Sigmoid colon (tissue), 7 donors: Measurements from ENCODE around the gene PRIMA1. TPM values are rescaled to one million over a fixed set of nuclear protein-coding genes. Genes with fewer than 3 reads are reported as not detected.

Experiments
- DNase-seq: peaks from one replicate; pipeline ENCODE4 v3.0.0-alpha.2; 2019
- H3K27ac ChIP-seq, 4 donors: fragments of 200-600 bp; sonication (generic); one replicate each; pipeline ENCODE4 v1.5.1; 2016 to 2019; ENCODE audit warnings: mild to moderate bottlenecking in 1 of 4
- H3K27me3 ChIP-seq, 3 donors: fragments of 200-600 bp; sonication (generic); one replicate each; pipeline ENCODE4 v1.5.1; 2019; ENCODE audit warnings: mild to moderate bottlenecking in 1 of 3
- H3K36me3 ChIP-seq, 4 donors: fragments of 200-600 bp; sonication (generic); one replicate each; pipeline ENCODE4 v1.5.1; 2016 to 2019
- H3K4me1 ChIP-seq, 4 donors: fragments of 200-600 bp; sonication (generic); one replicate each; pipeline ENCODE4 v1.5.1; 2017 to 2019
- H3K4me3 ChIP-seq, 4 donors: fragments of 200-600 bp; sonication (generic); one replicate each; pipeline ENCODE4 v1.5.1; 2017 to 2019; ENCODE audit warnings: mild to moderate bottlenecking in 2 of 4, moderate library complexity in 1 of 4
- H3K9me3 ChIP-seq, 4 donors: fragments of 200-600 bp in 3 of 4; sonication (generic) in 3 of 4; one replicate each; pipeline versions ENCODE4 v1.5.1 to v1.6.1; 2013 to 2019
- EP300 ChIP-seq, 4 donors: sonication (generic); formaldehyde crosslinking; IDR thresholded peaks; one replicate each; pipeline ENCODE4 v1.6.1; 2017; ENCODE audit warnings: antibody characterized with exemption in 4 of 4
- POLR2A ChIP-seq, 2 donors: fragments of 450-650 bp; IDR thresholded peaks; one replicate each; pipeline ENCODE4 v1.6.1; 2016; ENCODE audit warnings: antibody characterized with exemption in 2 of 2, mild to moderate bottlenecking in 2 of 2, moderate library complexity in 2 of 2
- POLR2AphosphoS5 ChIP-seq, 4 donors: sonication (generic); formaldehyde crosslinking; IDR thresholded peaks; one replicate each; pipeline ENCODE4 v1.6.1; 2017; ENCODE audit warnings: antibody characterized with exemption in 4 of 4
- WGBS, 2 donors: extraction: QIAGEN DNeasy Blood & Tissue Kit; methylation state at CpG; one replicate each; pipeline ENCODE4 v1.1.7; 2013; 5-methylcytosine and 5-hydroxymethylcytosine counted together
- intact Hi-C: fragments of 100-400 bp; cut with DNase I; formaldehyde crosslinking; loops from one replicate; pipeline ENCODE4 v1.15.1; 2023
- polyA plus RNA-seq, 3 donors: library from polyadenylated mRNA; stranded (reverse); fragments of 200-250 nt; gene quantifications; one replicate each; pipeline ENCODE4 v1.2.3, GENCODE V29; 2013
- total RNA-seq, 4 donors: library from RNA; depleted of rRNA; stranded (reverse); fragments of >200 nt; gene quantifications; one replicate each; pipeline ENCODE4 v1.1.0, GENCODE V29; 2016
- TF ChIP-seq, protein P1 (sequence below), 4 experiments: fragments of 450-650 bp in 3 of 4; fragments of 200-600 bp in 1 of 4; IDR thresholded peaks; one replicate each; pipeline ENCODE4 v1.5.1; 2016 to 2019; ENCODE audit warnings: antibody characterized with exemption in 4 of 4, mild to moderate bottlenecking in 3 of 4, moderate library complexity in 2 of 4
- donor health status: healthy with polysubstance abuse.
- donor health status: Bipolar disorder and iron deficiency.
- donor health status: healthy.

Gene PRIMA1
- total and polyA plus RNA-seq, 7 donors = 0.23 to 21.9 (median 7.6) TPM

DNA sequence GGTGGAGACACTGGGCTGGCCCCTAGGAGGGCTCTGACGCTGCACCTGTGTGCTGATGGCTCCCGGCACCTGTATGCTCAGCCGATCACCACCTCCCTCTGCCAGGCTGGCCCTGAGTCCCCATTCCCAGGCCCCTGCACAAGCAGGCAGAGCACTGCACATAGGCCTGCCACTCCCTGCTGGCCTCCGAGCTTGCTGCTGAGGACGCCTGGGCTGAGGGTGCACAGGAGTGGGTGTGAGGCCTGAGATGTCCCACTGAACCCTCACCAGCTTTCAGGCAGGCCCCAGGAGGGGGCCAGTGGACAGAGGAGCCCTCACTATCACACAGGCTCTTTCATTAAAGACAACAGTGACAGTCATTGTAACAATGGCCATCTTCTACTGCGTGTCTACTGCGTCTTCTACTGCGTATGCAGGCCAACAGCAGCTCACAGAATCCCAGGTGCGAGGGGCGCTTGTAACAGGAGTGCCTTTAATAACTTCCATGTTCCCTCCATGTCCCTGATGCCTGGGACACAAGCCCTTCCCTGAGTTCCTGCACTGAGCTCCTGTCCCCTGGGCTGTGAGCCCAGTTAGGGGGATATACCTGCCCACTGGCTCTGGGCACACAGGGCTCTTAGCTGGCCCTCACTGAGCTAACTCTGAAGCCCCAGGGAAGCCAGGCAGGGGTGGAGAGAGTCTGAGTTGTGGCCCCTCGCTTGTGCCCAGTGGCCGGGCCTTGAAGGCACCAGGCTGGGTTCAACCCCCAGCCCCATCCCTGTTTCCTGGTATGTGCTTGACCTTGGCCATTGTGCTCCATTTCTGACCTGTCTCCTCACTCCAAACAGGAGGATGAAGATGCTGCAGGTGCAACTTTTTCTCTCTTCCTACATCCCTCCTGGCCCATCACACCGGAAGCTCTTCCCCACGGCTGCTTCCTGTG, 71.3 kb downstream of the PRIMA1 start:
- no peak overlapping the region for H3K27ac ChIP-seq
- intact Hi-C loops = no loop called here
- TF ChIP-seq POLR2AphosphoS5 (IDR thresholded peaks at IDR 0.05) = peak in 1 of 4 donors; percentile 12
- TF ChIP-seq POLR2A (IDR thresholded peaks at IDR 0.05) = no peak
- H3K36me3 ChIP-seq = peaks cover 0 to 18% (median 0%) of the 10 kb centered on the region in 4 donors
- H3K4me3 ChIP-seq = no peak overlapping the region
- DNase-seq = no peak
- 85 to 86% methylated on average over 14 of the region's 14 CpGs for WGBS, 2 donors
- peaks cover 0 to 4% (median 0%) of the 10 kb centered on the region in 3 donors for H3K27me3 ChIP-seq
- no peaks in the 10 kb centered on the region for H3K4me1 ChIP-seq
- H3K9me3 ChIP-seq = no peaks in the 10 kb centered on the region

DNA sequence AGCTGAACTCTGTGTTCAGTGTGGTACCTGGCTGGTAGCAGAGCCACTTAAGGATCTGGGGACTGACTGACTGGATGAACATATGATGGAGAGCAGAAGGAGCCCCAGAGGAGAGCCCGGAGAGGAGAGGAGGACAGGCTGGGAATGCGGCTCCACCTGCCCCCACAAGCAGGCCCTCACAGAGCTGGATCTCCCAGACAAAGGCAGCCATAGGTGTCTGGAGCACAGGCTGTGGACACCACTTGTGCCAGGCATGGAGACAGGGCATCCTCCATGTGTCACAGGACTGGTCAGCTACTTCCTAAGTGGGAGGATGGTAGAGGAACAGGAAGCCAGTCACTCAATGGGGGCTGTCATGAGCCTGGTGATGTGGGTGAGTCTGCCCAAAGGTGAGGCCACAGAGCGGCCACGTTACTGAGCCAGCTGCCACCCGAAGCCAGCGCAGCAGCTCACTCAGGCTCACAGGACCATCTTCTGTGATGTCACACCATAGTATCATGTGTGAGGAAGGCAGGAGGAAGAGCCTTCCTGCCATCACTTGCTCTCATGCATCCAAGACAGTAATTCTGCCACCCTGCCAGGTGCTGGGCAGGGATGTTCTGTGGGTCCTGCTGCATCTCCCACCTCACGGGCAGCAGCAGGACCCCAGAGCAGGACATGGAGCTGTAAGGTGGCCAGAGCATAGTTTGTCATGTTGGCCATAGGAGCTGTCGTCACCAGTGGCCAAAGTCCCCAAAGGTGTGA, 72.1 kb downstream of the PRIMA1 start:
- no peak for TF ChIP-seq POLR2AphosphoS5 (IDR thresholded peaks at IDR 0.05)
- TF ChIP-seq, protein P1, sequence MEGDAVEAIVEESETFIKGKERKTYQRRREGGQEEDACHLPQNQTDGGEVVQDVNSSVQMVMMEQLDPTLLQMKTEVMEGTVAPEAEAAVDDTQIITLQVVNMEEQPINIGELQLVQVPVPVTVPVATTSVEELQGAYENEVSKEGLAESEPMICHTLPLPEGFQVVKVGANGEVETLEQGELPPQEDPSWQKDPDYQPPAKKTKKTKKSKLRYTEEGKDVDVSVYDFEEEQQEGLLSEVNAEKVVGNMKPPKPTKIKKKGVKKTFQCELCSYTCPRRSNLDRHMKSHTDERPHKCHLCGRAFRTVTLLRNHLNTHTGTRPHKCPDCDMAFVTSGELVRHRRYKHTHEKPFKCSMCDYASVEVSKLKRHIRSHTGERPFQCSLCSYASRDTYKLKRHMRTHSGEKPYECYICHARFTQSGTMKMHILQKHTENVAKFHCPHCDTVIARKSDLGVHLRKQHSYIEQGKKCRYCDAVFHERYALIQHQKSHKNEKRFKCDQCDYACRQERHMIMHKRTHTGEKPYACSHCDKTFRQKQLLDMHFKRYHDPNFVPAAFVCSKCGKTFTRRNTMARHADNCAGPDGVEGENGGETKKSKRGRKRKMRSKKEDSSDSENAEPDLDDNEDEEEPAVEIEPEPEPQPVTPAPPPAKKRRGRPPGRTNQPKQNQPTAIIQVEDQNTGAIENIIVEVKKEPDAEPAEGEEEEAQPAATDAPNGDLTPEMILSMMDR (IDR thresholded peaks at IDR 0.05) = no peak
- TF ChIP-seq EP300 (IDR thresholded peaks at IDR 0.05) = no peak
- TF ChIP-seq POLR2A (IDR thresholded peaks at IDR 0.05) = no peak
- no peaks in the 10 kb centered on the region for H3K4me1 ChIP-seq
- DNase-seq = no peak
- 80 to 91% methylated on average over 8 of the region's 8 CpGs for WGBS, 2 donors
- H3K27me3 ChIP-seq = peaks cover 0 to 4% (median 0%) of the 10 kb centered on the region in 3 donors
- H3K9me3 ChIP-seq = no peaks in the 10 kb centered on the region
- no peak overlapping the region for H3K27ac ChIP-seq
- peaks cover 0 to 12% (median 0%) of the 10 kb centered on the region in 4 donors for H3K36me3 ChIP-seq
- intact Hi-C loops = no loop called here
- H3K4me3 ChIP-seq = no peak overlapping the region

DNA sequence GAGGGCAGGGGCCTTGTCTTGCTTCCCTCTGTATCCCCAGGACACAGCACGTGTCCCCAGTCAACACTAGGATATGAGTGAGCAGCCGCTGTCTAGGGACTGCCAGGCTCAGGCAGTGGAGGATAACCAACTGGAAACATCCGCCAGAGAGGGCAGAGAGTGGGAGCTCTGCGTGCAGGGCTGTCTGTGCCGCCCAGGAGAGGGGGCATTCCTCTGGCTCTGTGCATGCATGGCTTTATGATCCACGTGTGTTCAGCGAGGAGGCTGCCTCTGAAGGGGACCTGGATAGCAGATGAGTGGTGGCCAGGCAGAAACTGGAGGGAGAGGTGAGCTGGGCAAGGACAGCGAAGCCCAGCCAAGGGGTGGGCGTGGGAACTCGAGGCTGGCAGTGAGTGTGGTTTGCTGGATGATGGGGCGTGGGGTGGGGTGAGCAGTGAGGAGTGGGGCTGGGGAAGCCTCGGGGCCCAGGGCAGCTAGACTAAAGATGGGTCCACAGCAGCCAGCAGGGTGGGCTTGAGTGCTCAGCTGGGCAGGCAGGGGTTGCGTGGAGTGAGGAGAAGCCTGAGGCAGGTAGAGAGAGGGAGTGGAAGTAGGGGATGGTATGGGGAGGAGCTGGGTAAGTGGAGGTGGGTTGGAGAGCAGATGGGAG, 72.9 kb downstream of the PRIMA1 start:
- 62 to 76% methylated on average over 13 of the region's 13 CpGs for WGBS, 2 donors
- intact Hi-C loops = no loop called here
- peak; percentile 61 for DNase-seq

DNA sequence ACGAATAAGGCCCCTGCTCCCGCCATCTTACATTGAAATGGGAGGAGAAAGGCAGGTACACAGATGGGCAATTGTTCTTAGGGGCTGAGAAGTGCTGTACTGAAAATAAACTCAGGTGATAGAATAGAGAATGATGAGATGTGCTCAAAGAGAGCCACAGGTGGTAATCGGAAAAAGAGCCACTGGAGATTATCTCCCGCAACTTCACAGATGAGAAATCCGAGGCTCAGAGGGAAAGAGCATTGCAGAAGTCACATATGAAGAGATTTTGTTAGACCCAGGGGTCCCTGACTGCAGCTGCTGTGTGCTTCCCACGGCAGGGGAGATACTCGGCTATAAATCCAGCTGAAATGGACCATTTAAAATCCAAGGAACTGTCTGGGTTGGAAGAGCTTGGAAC, 73.7 kb downstream of the PRIMA1 start:
- no peaks in the 10 kb centered on the region for H3K4me1 ChIP-seq
- H3K36me3 ChIP-seq = no peaks in the 10 kb centered on the region
- H3K4me3 ChIP-seq = no peak overlapping the region
- no peak overlapping the region for H3K27ac ChIP-seq
- no peaks in the 10 kb centered on the region for H3K9me3 ChIP-seq
- DNase-seq = no peak
- TF ChIP-seq, protein P1 (IDR thresholded peaks at IDR 0.05) = no peak
- TF ChIP-seq EP300 (IDR thresholded peaks at IDR 0.05) (no peak), POLR2A (IDR thresholded peaks at IDR 0.05) (no peak), POLR2AphosphoS5 (IDR thresholded peaks at IDR 0.05) (no peak)
- intact Hi-C loops = no loop called here
- WGBS, 2 donors = 71 to 80% methylated on average over 7 of the region's 7 CpGs
- peaks cover 0 to 4% (median 0%) of the 10 kb centered on the region in 3 donors for H3K27me3 ChIP-seq

More for the DNA sequence above, 72.9 kb downstream of the PRIMA1 start:
- TF ChIP-seq POLR2A (IDR thresholded peaks at IDR 0.05) (no peak), POLR2AphosphoS5 (IDR thresholded peaks at IDR 0.05) (no peak), EP300 (IDR thresholded peaks at IDR 0.05) (no peak)
- TF ChIP-seq, protein P1 (IDR thresholded peaks at IDR 0.05) = no peak
- Histone ChIP-seq H3K27ac (no peak overlapping the region), H3K4me3 (no peak overlapping the region), H3K27me3 (peaks cover 0 to 4% (median 0%) of the 10 kb centered on the region in 3 donors), H3K9me3 (no peaks in the 10 kb centered on the region), H3K36me3 (peaks cover 0 to 5% (median 0%) of the 10 kb centered on the region in 4 donors), H3K4me1 (no peaks in the 10 kb centered on the region)
